Breast epithelium (tissue), 3 donors: Measurements from ENCODE around the gene GPR21.

Source experiments
- POLR2A ChIP-seq: fragments of 450-650 bp; IDR thresholded peaks from one replicate; pipeline ENCODE4 v1.6.1; 2016; ENCODE audit warnings: antibody characterized with exemption, mild to moderate bottlenecking, moderate library complexity
- TF ChIP-seq, protein P1 (sequence below), 3 donors: fragments of 450-650 bp; IDR thresholded peaks; one replicate each; pipeline ENCODE4 v1.5.1; 2016 to 2017; ENCODE audit warnings: antibody characterized with exemption in 3 of 3, mild to moderate bottlenecking in 3 of 3, moderate library complexity in 3 of 3

DNA sequence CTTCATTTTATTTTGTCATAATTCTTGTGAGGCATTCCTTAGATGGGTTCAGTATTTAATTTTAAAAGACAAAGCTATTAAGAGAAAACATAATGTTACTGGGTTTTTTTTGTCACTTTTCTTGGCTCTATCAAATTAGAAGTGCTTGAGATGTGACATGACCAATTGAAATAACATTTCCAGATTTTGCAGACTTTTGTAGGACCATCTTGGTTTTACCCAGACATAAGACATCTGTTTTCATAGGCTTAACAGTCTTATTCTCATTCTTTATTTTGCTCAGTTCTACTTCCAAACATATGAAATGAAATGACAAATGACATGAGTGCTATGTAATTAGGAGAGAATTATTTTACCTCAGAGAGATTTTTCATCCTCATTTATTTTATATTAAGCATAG lies 19.6 kb downstream of the GPR21 start:
- TF ChIP-seq, protein P1, sequence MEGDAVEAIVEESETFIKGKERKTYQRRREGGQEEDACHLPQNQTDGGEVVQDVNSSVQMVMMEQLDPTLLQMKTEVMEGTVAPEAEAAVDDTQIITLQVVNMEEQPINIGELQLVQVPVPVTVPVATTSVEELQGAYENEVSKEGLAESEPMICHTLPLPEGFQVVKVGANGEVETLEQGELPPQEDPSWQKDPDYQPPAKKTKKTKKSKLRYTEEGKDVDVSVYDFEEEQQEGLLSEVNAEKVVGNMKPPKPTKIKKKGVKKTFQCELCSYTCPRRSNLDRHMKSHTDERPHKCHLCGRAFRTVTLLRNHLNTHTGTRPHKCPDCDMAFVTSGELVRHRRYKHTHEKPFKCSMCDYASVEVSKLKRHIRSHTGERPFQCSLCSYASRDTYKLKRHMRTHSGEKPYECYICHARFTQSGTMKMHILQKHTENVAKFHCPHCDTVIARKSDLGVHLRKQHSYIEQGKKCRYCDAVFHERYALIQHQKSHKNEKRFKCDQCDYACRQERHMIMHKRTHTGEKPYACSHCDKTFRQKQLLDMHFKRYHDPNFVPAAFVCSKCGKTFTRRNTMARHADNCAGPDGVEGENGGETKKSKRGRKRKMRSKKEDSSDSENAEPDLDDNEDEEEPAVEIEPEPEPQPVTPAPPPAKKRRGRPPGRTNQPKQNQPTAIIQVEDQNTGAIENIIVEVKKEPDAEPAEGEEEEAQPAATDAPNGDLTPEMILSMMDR (IDR thresholded peaks at IDR 0.05), result no peak
- no peak for TF ChIP-seq POLR2A
